Activated CD8-positive, alpha-beta memory T cell treated with anti-CD3 and anti-CD28 coated beads, Interleukin-2, amount 50 U/mL, for 4 hours (primary cell): ENCODE data around the gene STXBP4.

ENCODE experiments used
- DNase-seq: peaks from one replicate; pipeline ENCODE4 v3.0.0-alpha.2; 2020

Gene STXBP4

GRCh38 chr17:55177159-55177854 lies 208.7 kb downstream of the STXBP4 start:
- no peak for DNase-seq

- no peak for DNase-seq
These were observed 209.3 kb downstream of the STXBP4 start for GRCh38 chr17:55177855-55178217.

GRCh38 chr17:55186937-55187770 lies 218.6 kb downstream of the STXBP4 start:
- DNase-seq, result no peak

GRCh38 chr17:55190748-55191147 lies 222.2 kb downstream of the STXBP4 start:
- DNase-seq, result no peak

GRCh38 chr17:55198690-55199370 lies 230.3 kb downstream of the STXBP4 start:
- DNase-seq, result no peak

GRCh38 chr17:55200904-55201303 lies 232.3 kb downstream of the STXBP4 start:
- DNase-seq, result no peak

- no peak for DNase-seq
These were observed 232.9 kb downstream of the STXBP4 start for GRCh38 chr17:55201308-55201932.

GRCh38 chr17:55202896-55203295 lies 234.3 kb downstream of the STXBP4 start:
- no peak for DNase-seq

- DNase-seq, result no peak
These were observed 239.7 kb downstream of the STXBP4 start for GRCh38 chr17:55208078-55208812.

- DNase-seq, result no peak
These were observed 241.7 kb downstream of the STXBP4 start for GRCh38 chr17:55210292-55210691.

- DNase-seq, result no peak
These were observed 244.3 kb downstream of the STXBP4 start for GRCh38 chr17:55212880-55213279.

GRCh38 chr17:55215711-55216110 lies 247.1 kb downstream of the STXBP4 start:
- no peak for DNase-seq

- no peak for DNase-seq
These were observed 248.3 kb downstream of the STXBP4 start for GRCh38 chr17:55216888-55217287.

GRCh38 chr17:55219459-55219858 lies 250.9 kb downstream of the STXBP4 start:
- no peak for DNase-seq

- no peak for DNase-seq
These were observed 251.4 kb downstream of the STXBP4 start for GRCh38 chr17:55219934-55220333.
